PC-3 (cell line): ENCODE data around the gene TRA2B.

Experiments
- EZH2 ChIP-seq: fragments of 300-600 bp; sonication (generic); IDR thresholded peaks from one replicate; pipeline ENCODE4 v1.6.1; 2017; ENCODE audit warnings: antibody characterized with exemption, mild to moderate bottlenecking, low read length; ENCODE audit not compliant: unreplicated experiment
- EZH2phosphoT487 ChIP-seq: fragments of 300-600 bp; sonication (generic); IDR thresholded peaks from 2 replicates; pipeline ENCODE4 v1.6.1; 2018; ENCODE audit warnings: mild to moderate bottlenecking, antibody characterized with exemption, low read length, borderline replicate concordance
- TF ChIP-seq, protein P1 (sequence below): fragments of 300-600 bp; sonication (generic); conservative IDR thresholded peaks from 2 replicates; pipeline ENCODE4 v1.5.1; 2017; ENCODE audit warnings: antibody characterized with exemption, low read depth, mild to moderate bottlenecking, low read length

DNA sequence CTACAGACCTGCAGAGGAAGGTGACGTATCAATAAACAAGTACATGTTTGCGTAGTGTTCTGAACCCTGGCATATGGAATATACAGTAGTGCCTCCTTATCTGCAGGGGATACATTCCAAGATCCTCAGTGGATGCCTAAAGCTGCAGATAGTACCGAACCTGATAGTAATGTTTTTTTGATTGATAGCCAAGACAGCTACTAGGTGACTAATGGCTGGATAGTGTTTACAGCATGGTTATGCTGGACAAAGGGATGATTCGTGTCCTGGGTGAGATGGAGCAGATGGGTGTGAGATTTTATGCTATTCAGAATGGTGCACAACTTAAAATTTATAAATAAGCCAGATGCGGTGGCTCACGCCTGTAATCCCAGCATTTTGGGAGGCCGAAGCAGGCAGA is 57.2 kb downstream of the TRA2B start:
- TF ChIP-seq, protein P1, sequence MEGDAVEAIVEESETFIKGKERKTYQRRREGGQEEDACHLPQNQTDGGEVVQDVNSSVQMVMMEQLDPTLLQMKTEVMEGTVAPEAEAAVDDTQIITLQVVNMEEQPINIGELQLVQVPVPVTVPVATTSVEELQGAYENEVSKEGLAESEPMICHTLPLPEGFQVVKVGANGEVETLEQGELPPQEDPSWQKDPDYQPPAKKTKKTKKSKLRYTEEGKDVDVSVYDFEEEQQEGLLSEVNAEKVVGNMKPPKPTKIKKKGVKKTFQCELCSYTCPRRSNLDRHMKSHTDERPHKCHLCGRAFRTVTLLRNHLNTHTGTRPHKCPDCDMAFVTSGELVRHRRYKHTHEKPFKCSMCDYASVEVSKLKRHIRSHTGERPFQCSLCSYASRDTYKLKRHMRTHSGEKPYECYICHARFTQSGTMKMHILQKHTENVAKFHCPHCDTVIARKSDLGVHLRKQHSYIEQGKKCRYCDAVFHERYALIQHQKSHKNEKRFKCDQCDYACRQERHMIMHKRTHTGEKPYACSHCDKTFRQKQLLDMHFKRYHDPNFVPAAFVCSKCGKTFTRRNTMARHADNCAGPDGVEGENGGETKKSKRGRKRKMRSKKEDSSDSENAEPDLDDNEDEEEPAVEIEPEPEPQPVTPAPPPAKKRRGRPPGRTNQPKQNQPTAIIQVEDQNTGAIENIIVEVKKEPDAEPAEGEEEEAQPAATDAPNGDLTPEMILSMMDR = no peak
- TF ChIP-seq EZH2 = no peak
- TF ChIP-seq EZH2phosphoT487 = no peak
